ENCODE data around the gene EPHB1. TPM values are rescaled to one million over a fixed set of nuclear protein-coding genes. Genes with fewer than 3 reads are reported as not detected.
"Not testable (repeated sequence)": the region's sequence is repeated elsewhere in the genome, so short reads cannot be mapped to it uniquely, and the experiment has no call there.

The EPHB1 gene
- total RNA-seq, 1 experiment from 2014 or later = not detected

- in situ Hi-C loops (cut with HindIII; ENCODE audit: low pct_unique_long_range_greater_than_20kb, low sequenced_read_pairs) = no loop called here
These were observed 139.9 kb downstream of the EPHB1 start for GRCh38 chr3:134934933-134935332.

GRCh38 chr3:134937256-134938028 is 142.4 kb downstream of the EPHB1 start:
- in situ Hi-C loops (cut with HindIII; ENCODE audit: low pct_unique_long_range_greater_than_20kb, low sequenced_read_pairs) = no loop called here
- peak; percentile 1 for DNase-seq (ENCODE audit: low read depth, low spot score)

More at GRCh38 chr3:134934933-134935332, 139.9 kb downstream of the EPHB1 start:
- DNase-seq (ENCODE audit: low read depth, low spot score) = no peak

GRCh38 chr3:134938029-134938525 is 143.0 kb downstream of the EPHB1 start:
- in situ Hi-C loops (cut with HindIII; ENCODE audit: low pct_unique_long_range_greater_than_20kb, low sequenced_read_pairs) = no loop called here
- no peak for DNase-seq (ENCODE audit: low read depth, low spot score)

- in situ Hi-C loops (cut with HindIII; ENCODE audit: low pct_unique_long_range_greater_than_20kb, low sequenced_read_pairs) = no loop called here
- no peak for DNase-seq (ENCODE audit: low read depth, low spot score)
These were observed 144.9 kb downstream of the EPHB1 start for GRCh38 chr3:134939978-134940377.

GRCh38 chr3:134941820-134942219 is 146.8 kb downstream of the EPHB1 start:
- DNase-seq (ENCODE audit: low read depth, low spot score) = no peak
- in situ Hi-C loops (cut with HindIII; ENCODE audit: low pct_unique_long_range_greater_than_20kb, low sequenced_read_pairs) = no loop called here

GRCh38 chr3:134944429-134944828 is 149.4 kb downstream of the EPHB1 start:
- no peak for DNase-seq (ENCODE audit: low read depth, low spot score)
- in situ Hi-C loops (cut with HindIII; ENCODE audit: low pct_unique_long_range_greater_than_20kb, low sequenced_read_pairs) = no loop called here

- in situ Hi-C loops (cut with HindIII; ENCODE audit: low pct_unique_long_range_greater_than_20kb, low sequenced_read_pairs) = no loop called here
- DNase-seq (ENCODE audit: low read depth, low spot score) = no peak
These were observed 154.1 kb downstream of the EPHB1 start for GRCh38 chr3:134949150-134949549.

GRCh38 chr3:134952371-134952770 is 157.3 kb downstream of the EPHB1 start:
- in situ Hi-C loops (cut with HindIII; ENCODE audit: low pct_unique_long_range_greater_than_20kb, low sequenced_read_pairs) = no loop called here
- no peak for DNase-seq (ENCODE audit: low read depth, low spot score)

- in situ Hi-C loops (cut with HindIII; ENCODE audit: low pct_unique_long_range_greater_than_20kb, low sequenced_read_pairs) = no loop called here
- DNase-seq (ENCODE audit: low read depth, low spot score) = no peak
These were observed 160.8 kb downstream of the EPHB1 start for GRCh38 chr3:134955874-134956273.

- in situ Hi-C loops (cut with HindIII; ENCODE audit: low pct_unique_long_range_greater_than_20kb, low sequenced_read_pairs) = no loop called here
- no peak for DNase-seq (ENCODE audit: low read depth, low spot score)
These were observed 161.3 kb downstream of the EPHB1 start for GRCh38 chr3:134956395-134956794.

- DNase-seq (ENCODE audit: low read depth, low spot score) = no peak
- in situ Hi-C loops (cut with HindIII; ENCODE audit: low pct_unique_long_range_greater_than_20kb, low sequenced_read_pairs) = no loop called here
These were observed 161.8 kb downstream of the EPHB1 start for GRCh38 chr3:134956844-134957243.

- in situ Hi-C loops (cut with HindIII; ENCODE audit: low pct_unique_long_range_greater_than_20kb, low sequenced_read_pairs) = no loop called here
- no peak for DNase-seq (ENCODE audit: low read depth, low spot score)
These were observed 164.5 kb downstream of the EPHB1 start for GRCh38 chr3:134959516-134959915.

- in situ Hi-C loops (cut with HindIII; ENCODE audit: low pct_unique_long_range_greater_than_20kb, low sequenced_read_pairs) = no loop called here
- no peak for DNase-seq (ENCODE audit: low read depth, low spot score)
These were observed 169.2 kb downstream of the EPHB1 start for GRCh38 chr3:134964226-134964625.

GRCh38 chr3:134965865-134966481 is 170.9 kb downstream of the EPHB1 start:
- DNase-seq (ENCODE audit: low read depth, low spot score) = no peak

GRCh38 chr3:134970895-134971294 is 175.8 kb downstream of the EPHB1 start:
- in situ Hi-C loops (cut with HindIII; ENCODE audit: low pct_unique_long_range_greater_than_20kb, low sequenced_read_pairs) = no loop called here
- DNase-seq (ENCODE audit: low read depth, low spot score) = no peak

More at GRCh38 chr3:134965865-134966481, 170.9 kb downstream of the EPHB1 start:
- in situ Hi-C loops (cut with HindIII; ENCODE audit: low pct_unique_long_range_greater_than_20kb, low sequenced_read_pairs) = no loop called here

- no peak for DNase-seq (ENCODE audit: low read depth, low spot score)
- in situ Hi-C loops (cut with HindIII; ENCODE audit: low pct_unique_long_range_greater_than_20kb, low sequenced_read_pairs) = no loop called here
These were observed 176.2 kb downstream of the EPHB1 start for GRCh38 chr3:134971306-134971705.

GRCh38 chr3:134971907-134972306 is 176.8 kb downstream of the EPHB1 start:
- not testable (repeated sequence) for DNase-seq (ENCODE audit: low read depth, low spot score)

GRCh38 chr3:134972836-134973455 is 177.9 kb downstream of the EPHB1 start:
- in situ Hi-C loops (cut with HindIII; ENCODE audit: low pct_unique_long_range_greater_than_20kb, low sequenced_read_pairs) = no loop called here
- no peak for DNase-seq (ENCODE audit: low read depth, low spot score)

More at GRCh38 chr3:134971907-134972306, 176.8 kb downstream of the EPHB1 start:
- in situ Hi-C loops (cut with HindIII; ENCODE audit: low pct_unique_long_range_greater_than_20kb, low sequenced_read_pairs) = not testable (repeated sequence)
